Progenitor cell of endocrine pancreas (in vitro differentiated cells): ENCODE results near the gene EIF2B5. TPM values are rescaled to one million over a fixed set of nuclear protein-coding genes. Genes with fewer than 3 reads are reported as not detected.

Source experiments
- DNase-seq: peaks from one replicate; pipeline ENCODE4 v3.0.0; 2021; ENCODE audit warnings: low spot score; ENCODE audit not compliant: unreplicated experiment
- H3K27ac Mint-ChIP-seq: 2 replicates; pipeline ENCODE4 v1.8.0; 2021; ENCODE audit warnings: mild to moderate bottlenecking, moderate library complexity, mixed read lengths
- H3K27me3 Mint-ChIP-seq: 2 replicates; pipeline ENCODE4 v1.8.0; 2021; ENCODE audit warnings: mixed read lengths
- H3K36me3 Mint-ChIP-seq: 2 replicates; pipeline ENCODE4 v1.8.0; 2022; ENCODE audit warnings: mixed read lengths; ENCODE audit not compliant: insufficient read depth
- H3K4me1 Mint-ChIP-seq: 2 replicates; pipeline ENCODE4 v1.8.0; 2021; ENCODE audit warnings: low read depth, mixed read lengths
- H3K4me3 Mint-ChIP-seq: 2 replicates; pipeline ENCODE4 v1.8.0; 2021; ENCODE audit warnings: low read depth, mild to moderate bottlenecking, moderate library complexity, mixed read lengths
- H3K9me3 Mint-ChIP-seq: 2 replicates; pipeline ENCODE4 v1.8.0; 2021; ENCODE audit warnings: low read depth, mixed read lengths
- total RNA-seq: library from RNA; stranded (reverse); gene quantifications from 2 replicates; pipeline ENCODE4 v1.2.1, GENCODE V29; 2021
- TF ChIP-seq, protein P1 (sequence below): fragments of 200-600 bp; sonication (generic); IDR thresholded peaks from one replicate; pipeline ENCODE4 v1.5.0; 2021; ENCODE audit warnings: antibody characterized with exemption, mild to moderate bottlenecking; ENCODE audit not compliant: unreplicated experiment

The EIF2B5 gene
- total RNA-seq, 1 donor from 2014 or later, result 45.4 TPM

GRCh38 chr3:184129012-184129411, 6.1 kb upstream of the EIF2B5 start:
- Mint-ChIP-seq H3K27me3 (no peaks in the 10 kb centered on the region), H3K4me3 (no peak overlapping the region), H3K4me1 (peaks cover 3% of the 10 kb centered on the region), H3K27ac (no peak overlapping the region), H3K36me3 (no peaks in the 10 kb centered on the region), H3K9me3 (no peaks in the 10 kb centered on the region)
- no peak for DNase-seq
- TF ChIP-seq, protein P1, sequence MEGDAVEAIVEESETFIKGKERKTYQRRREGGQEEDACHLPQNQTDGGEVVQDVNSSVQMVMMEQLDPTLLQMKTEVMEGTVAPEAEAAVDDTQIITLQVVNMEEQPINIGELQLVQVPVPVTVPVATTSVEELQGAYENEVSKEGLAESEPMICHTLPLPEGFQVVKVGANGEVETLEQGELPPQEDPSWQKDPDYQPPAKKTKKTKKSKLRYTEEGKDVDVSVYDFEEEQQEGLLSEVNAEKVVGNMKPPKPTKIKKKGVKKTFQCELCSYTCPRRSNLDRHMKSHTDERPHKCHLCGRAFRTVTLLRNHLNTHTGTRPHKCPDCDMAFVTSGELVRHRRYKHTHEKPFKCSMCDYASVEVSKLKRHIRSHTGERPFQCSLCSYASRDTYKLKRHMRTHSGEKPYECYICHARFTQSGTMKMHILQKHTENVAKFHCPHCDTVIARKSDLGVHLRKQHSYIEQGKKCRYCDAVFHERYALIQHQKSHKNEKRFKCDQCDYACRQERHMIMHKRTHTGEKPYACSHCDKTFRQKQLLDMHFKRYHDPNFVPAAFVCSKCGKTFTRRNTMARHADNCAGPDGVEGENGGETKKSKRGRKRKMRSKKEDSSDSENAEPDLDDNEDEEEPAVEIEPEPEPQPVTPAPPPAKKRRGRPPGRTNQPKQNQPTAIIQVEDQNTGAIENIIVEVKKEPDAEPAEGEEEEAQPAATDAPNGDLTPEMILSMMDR, result peak; percentile 45

DNA sequence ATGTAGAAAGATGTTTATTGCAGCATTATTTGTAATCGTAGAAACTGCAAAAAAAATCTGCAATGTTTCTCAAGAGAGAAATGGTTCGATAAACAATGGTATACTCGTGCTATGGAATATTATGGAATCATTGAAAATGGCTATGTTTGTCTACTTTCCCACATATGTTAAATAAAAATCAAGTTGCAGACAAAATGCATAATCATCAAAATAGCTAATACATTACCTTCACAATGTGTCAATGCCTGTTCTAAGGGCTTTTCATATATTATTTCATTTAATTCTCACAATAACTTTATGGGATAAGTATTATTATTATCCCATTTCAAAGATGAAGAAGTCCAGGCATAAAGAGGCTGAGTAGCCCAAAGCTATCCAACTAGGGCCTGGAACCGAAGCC, 2.2 kb upstream of the EIF2B5 start:
- no peak overlapping the region for H3K27ac Mint-ChIP-seq
- H3K4me3 Mint-ChIP-seq, result no peak overlapping the region

GRCh38 chr3:184133840-184134745, 1.1 kb upstream of the EIF2B5 start:
- Mint-ChIP-seq H3K27me3 (no peaks in the 10 kb centered on the region), H3K9me3 (no peaks in the 10 kb centered on the region), H3K4me3 (peak overlapping the region; percentile 96), H3K36me3 (no peaks in the 10 kb centered on the region), H3K4me1 (peaks cover 22% of the 10 kb centered on the region), H3K27ac (peak overlapping the region; percentile 93)
- DNase-seq, result peak; percentile 61
- TF ChIP-seq, protein P1, result no peak

More for the DNA sequence above, 2.2 kb upstream of the EIF2B5 start:
- Mint-ChIP-seq H3K27me3 (no peaks in the 10 kb centered on the region), H3K9me3 (no peaks in the 10 kb centered on the region), H3K4me1 (peaks cover 22% of the 10 kb centered on the region), H3K36me3 (no peaks in the 10 kb centered on the region)
- DNase-seq, result no peak
- TF ChIP-seq, protein P1, result no peak

DNA sequence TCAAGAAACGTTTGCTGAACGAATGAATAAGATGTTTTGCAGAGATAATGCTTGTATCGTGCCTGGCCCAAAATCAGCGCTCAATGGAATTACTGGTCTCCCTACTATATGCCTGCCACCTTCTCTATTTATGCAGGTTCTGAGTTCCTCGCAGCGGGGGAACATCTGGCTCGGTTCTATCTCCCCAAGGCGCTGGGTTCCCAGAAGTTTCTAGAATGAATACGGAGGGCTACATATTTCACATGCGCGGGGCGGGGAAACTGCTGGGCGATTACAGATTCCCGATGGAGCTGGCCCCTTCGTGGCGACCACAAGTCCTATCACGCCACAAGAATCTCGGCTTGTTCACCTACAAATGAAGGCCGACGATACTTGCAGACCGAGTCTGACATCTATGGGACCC, 411 bp upstream of the EIF2B5 start:
- DNase-seq, result no peak
- TF ChIP-seq, protein P1, result no peak
- peak overlapping the region; percentile 96 for H3K4me3 Mint-ChIP-seq
- peaks cover 22% of the 10 kb centered on the region for H3K4me1 Mint-ChIP-seq
- no peaks in the 10 kb centered on the region for H3K9me3 Mint-ChIP-seq
- H3K36me3 Mint-ChIP-seq, result no peaks in the 10 kb centered on the region
- H3K27me3 Mint-ChIP-seq, result no peaks in the 10 kb centered on the region
- peak overlapping the region; percentile 93 for H3K27ac Mint-ChIP-seq

- TF ChIP-seq, protein P1, result no peak
- peak overlapping the region; percentile 93 for H3K27ac Mint-ChIP-seq
- peaks cover 22% of the 10 kb centered on the region for H3K4me1 Mint-ChIP-seq
- peaks cover 3% of the 10 kb centered on the region for H3K36me3 Mint-ChIP-seq
- H3K27me3 Mint-ChIP-seq, result no peaks in the 10 kb centered on the region
- no peak for DNase-seq
- H3K9me3 Mint-ChIP-seq, result no peaks in the 10 kb centered on the region
- H3K4me3 Mint-ChIP-seq, result peak overlapping the region; percentile 96
Measured at GRCh38 chr3:184135911-184136260, 728 bp downstream of the EIF2B5 start.
